Left forelimb (tissue), 1 donor: Measurements from ENCODE around the gene PPP1R9A.

ENCODE experiments used
- DNase-seq: peaks from one replicate; pipeline ENCODE4 v3.0.0-alpha.2; 2018; ENCODE audit warnings: low spot score

PPP1R9A gene

GRCh38 chr7:95204618-95205017 is 297.2 kb downstream of the PPP1R9A start:
- no peak for DNase-seq

- no peak for DNase-seq
Observed at GRCh38 chr7:95205665-95206225, 298.4 kb downstream of the PPP1R9A start.

- DNase-seq = no peak
Observed at GRCh38 chr7:95209276-95209675, 301.9 kb downstream of the PPP1R9A start.

- no peak for DNase-seq
Observed at GRCh38 chr7:95209788-95210187, 302.4 kb downstream of the PPP1R9A start.

- DNase-seq = no peak
Observed at GRCh38 chr7:95213148-95213547, 305.8 kb downstream of the PPP1R9A start.

- peak; percentile 83 for DNase-seq
Observed at GRCh38 chr7:95213809-95214492, 306.6 kb downstream of the PPP1R9A start.

GRCh38 chr7:95219721-95220120 is 312.3 kb downstream of the PPP1R9A start:
- no peak for DNase-seq

- peak; percentile 73 for DNase-seq
Observed at GRCh38 chr7:95220328-95220727, 312.9 kb downstream of the PPP1R9A start.

GRCh38 chr7:95225301-95225700 is 317.9 kb downstream of the PPP1R9A start:
- DNase-seq = no peak

- DNase-seq = no peak
Observed at GRCh38 chr7:95229301-95229700, 321.9 kb downstream of the PPP1R9A start.

- no peak for DNase-seq
Observed at GRCh38 chr7:95238252-95238943, 331.0 kb downstream of the PPP1R9A start.

GRCh38 chr7:95240921-95241320 is 333.5 kb downstream of the PPP1R9A start:
- DNase-seq = no peak

- DNase-seq = no peak
Observed at GRCh38 chr7:95242266-95242665, 334.9 kb downstream of the PPP1R9A start.

- DNase-seq = no peak
Observed at GRCh38 chr7:95244616-95245015, 337.2 kb downstream of the PPP1R9A start.

- DNase-seq = no peak
Observed at GRCh38 chr7:95245828-95246500, 338.6 kb downstream of the PPP1R9A start.

- no peak for DNase-seq
Observed at GRCh38 chr7:95246831-95247370, 339.5 kb downstream of the PPP1R9A start.

GRCh38 chr7:95250571-95250970 is 343.2 kb downstream of the PPP1R9A start:
- no peak for DNase-seq

- no peak for DNase-seq
Observed at GRCh38 chr7:95251966-95252365, 344.6 kb downstream of the PPP1R9A start.

GRCh38 chr7:95253986-95254385 is 346.6 kb downstream of the PPP1R9A start:
- DNase-seq = no peak

- DNase-seq = no peak
Observed at GRCh38 chr7:95255691-95256090, 348.3 kb downstream of the PPP1R9A start.

- no peak for DNase-seq
Observed at GRCh38 chr7:95261895-95262415, 354.6 kb downstream of the PPP1R9A start.

- DNase-seq = no peak
Observed at GRCh38 chr7:95262875-95263274, 355.5 kb downstream of the PPP1R9A start.
